ENCODE measurements around the gene PTX3. TPM values are rescaled to one million over a fixed set of nuclear protein-coding genes. Genes with fewer than 3 reads are reported as not detected.

Gene PTX3
- total RNA-seq, 6 experiments from 2014 or later, result 0.69 TPM; not detected in 5

DNA sequence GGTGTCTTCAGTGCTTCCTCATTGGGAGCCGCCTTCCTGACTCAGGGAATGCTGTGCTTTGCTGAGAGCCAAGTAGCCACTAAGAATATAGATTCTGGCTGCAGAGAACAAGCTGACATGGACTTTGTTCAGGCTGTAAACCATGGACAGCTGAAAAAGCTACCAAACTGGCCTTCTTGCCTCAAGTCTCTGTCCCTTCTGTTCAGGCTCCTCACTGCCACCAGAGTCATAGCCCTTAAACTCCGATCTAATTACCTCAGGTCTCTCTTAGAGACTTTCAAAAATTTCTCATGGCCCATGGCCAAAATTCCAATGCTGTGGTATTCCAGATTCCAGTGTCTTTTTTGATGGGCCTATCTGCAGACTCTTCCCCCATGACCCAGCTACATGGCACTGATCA is 19.4 kb upstream of the PTX3 start:
- Histone ChIP-seq H3K9me3 (no peaks in the 10 kb centered on the region), H3K4me3 (no peak overlapping the region), H3K36me3 (no peaks in the 10 kb centered on the region), H3K27ac (no peak overlapping the region), H3K4me1 (no peaks in the 10 kb centered on the region), H3K27me3 (no peaks in the 10 kb centered on the region)
- WGBS (ENCODE audit: insufficient coverage, low coverage, low lambda C conversion rate, missing lambda C conversion rate), result 56% methylated on average over 1 of the region's 2 CpGs
- intact Hi-C loops (cut with DNase I), result no loop called here
- TF ChIP-seq POLR2A (IDR thresholded peaks at IDR 0.05), result no peak
- TF ChIP-seq, protein P1, sequence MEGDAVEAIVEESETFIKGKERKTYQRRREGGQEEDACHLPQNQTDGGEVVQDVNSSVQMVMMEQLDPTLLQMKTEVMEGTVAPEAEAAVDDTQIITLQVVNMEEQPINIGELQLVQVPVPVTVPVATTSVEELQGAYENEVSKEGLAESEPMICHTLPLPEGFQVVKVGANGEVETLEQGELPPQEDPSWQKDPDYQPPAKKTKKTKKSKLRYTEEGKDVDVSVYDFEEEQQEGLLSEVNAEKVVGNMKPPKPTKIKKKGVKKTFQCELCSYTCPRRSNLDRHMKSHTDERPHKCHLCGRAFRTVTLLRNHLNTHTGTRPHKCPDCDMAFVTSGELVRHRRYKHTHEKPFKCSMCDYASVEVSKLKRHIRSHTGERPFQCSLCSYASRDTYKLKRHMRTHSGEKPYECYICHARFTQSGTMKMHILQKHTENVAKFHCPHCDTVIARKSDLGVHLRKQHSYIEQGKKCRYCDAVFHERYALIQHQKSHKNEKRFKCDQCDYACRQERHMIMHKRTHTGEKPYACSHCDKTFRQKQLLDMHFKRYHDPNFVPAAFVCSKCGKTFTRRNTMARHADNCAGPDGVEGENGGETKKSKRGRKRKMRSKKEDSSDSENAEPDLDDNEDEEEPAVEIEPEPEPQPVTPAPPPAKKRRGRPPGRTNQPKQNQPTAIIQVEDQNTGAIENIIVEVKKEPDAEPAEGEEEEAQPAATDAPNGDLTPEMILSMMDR (IDR thresholded peaks at IDR 0.05), result no peak
- no peak for DNase-seq
- no peak for ATAC-seq

DNA sequence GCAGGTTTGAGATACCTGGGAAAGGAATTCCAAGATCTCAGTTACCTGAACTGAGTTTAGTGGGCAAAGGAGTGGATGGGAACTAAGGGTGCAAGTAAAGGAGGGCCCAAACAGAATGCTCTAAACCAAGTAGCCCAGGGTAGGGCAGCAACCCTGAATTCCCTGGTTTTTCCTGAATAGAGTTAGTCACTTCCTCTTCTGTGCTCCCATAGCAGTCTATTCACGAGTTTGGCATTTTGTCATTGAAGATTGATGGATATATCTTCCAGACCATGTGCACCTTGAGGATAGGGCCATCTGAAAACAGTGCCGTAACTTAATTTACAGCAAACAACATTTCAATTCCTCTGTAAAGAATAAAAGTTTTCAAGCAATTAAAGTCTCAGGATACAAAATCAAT is 18.5 kb upstream of the PTX3 start:
- Histone ChIP-seq H3K27ac (no peak overlapping the region), H3K4me3 (no peak overlapping the region), H3K9me3 (no peaks in the 10 kb centered on the region), H3K27me3 (no peaks in the 10 kb centered on the region), H3K4me1 (no peaks in the 10 kb centered on the region), H3K36me3 (no peaks in the 10 kb centered on the region)
- no peak for TF ChIP-seq POLR2A (IDR thresholded peaks at IDR 0.05)
- TF ChIP-seq, protein P1 (IDR thresholded peaks at IDR 0.05), result no peak
- no peak for ATAC-seq
- intact Hi-C loops (cut with DNase I), result no loop called here
- WGBS (ENCODE audit: insufficient coverage, low coverage, low lambda C conversion rate, missing lambda C conversion rate), result 71% methylated on average over 2 of the region's 2 CpGs
- DNase-seq, result no peak

DNA sequence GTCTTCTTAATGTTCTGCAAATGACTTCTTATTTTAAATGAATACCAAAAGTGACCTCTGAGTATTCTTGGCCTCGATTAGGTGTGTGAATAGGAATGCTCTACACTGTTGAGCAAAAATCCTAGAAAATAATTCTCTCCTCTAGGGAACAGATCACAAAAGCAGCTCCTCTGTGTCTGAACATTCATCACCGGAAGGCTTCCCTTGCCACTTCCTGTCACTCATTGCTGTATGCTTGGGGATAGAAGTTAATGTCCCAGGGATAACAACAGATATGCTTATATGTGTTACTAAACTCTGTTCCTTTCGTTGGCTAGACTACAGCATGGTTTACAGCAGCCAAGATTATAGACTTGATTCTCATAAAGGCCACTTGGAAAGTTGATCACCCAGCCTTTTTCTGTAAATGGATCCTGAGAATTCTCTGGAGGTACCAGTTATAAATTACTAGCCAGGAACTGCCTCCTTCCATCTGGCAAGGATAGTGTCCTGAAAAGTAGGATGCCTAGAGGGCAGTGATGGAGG is 16.0 kb upstream of the PTX3 start:
- 53% methylated on average over 3 of the region's 3 CpGs for WGBS (ENCODE audit: insufficient coverage, low coverage, low lambda C conversion rate, missing lambda C conversion rate)
- no peaks in the 10 kb centered on the region for H3K36me3 ChIP-seq
- TF ChIP-seq POLR2A (IDR thresholded peaks at IDR 0.05), result no peak
- TF ChIP-seq, protein P1 (IDR thresholded peaks at IDR 0.05), result no peak
- H3K27ac ChIP-seq, result no peak overlapping the region
- H3K4me1 ChIP-seq, result no peaks in the 10 kb centered on the region
- H3K27me3 ChIP-seq, result no peaks in the 10 kb centered on the region
- ATAC-seq (no peak), DNase-seq (no peak)
- intact Hi-C loops (cut with DNase I), result no loop called here
- no peak overlapping the region for H3K4me3 ChIP-seq
- H3K9me3 ChIP-seq, result no peaks in the 10 kb centered on the region

DNA sequence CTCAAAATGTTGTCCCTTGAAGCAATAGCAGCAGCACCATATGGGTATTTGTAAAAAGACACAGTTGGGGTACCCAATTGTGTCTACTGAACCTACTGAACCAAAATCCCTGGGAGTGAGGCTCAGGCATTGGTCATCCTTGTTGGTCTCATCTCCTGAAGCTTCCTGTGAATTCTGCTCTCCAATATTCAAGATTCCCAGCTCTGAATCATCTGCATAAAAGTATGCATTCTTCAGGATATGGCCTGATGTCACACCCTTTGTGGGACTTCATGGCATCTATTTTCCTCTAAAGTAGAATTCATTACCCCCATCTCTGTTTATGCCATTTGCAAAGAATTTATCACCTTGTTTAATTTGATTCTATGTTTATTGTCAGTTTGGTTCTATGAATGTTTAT is 13.3 kb upstream of the PTX3 start:
- Histone ChIP-seq H3K36me3 (no peaks in the 10 kb centered on the region), H3K4me1 (no peaks in the 10 kb centered on the region), H3K27me3 (no peaks in the 10 kb centered on the region), H3K4me3 (no peak overlapping the region), H3K27ac (no peak overlapping the region), H3K9me3 (no peaks in the 10 kb centered on the region)
- DNase-seq (no peak), ATAC-seq (no peak)
- intact Hi-C loops (cut with DNase I), result no loop called here
- TF ChIP-seq, protein P1 (IDR thresholded peaks at IDR 0.05), result no peak
- no peak for TF ChIP-seq POLR2A (IDR thresholded peaks at IDR 0.05)

- H3K4me1 ChIP-seq, result no peaks in the 10 kb centered on the region
- ATAC-seq (no peak), DNase-seq (no peak)
- 56% methylated on average over 4 of the region's 4 CpGs for WGBS (ENCODE audit: insufficient coverage, low coverage, low lambda C conversion rate, missing lambda C conversion rate)
- no peaks in the 10 kb centered on the region for H3K27me3 ChIP-seq
- intact Hi-C loops (cut with DNase I), result no loop called here
- no peak overlapping the region for H3K4me3 ChIP-seq
- no peak overlapping the region for H3K27ac ChIP-seq
- H3K36me3 ChIP-seq, result no peaks in the 10 kb centered on the region
- H3K9me3 ChIP-seq, result no peaks in the 10 kb centered on the region
- TF ChIP-seq, protein P1 (IDR thresholded peaks at IDR 0.05), result no peak
- TF ChIP-seq POLR2A (IDR thresholded peaks at IDR 0.05), result no peak
Measured at GRCh38 chr3:157427901-157428300, 8.7 kb upstream of the PTX3 start.
